ENCODE measurements around the gene PTCH2.
A peak's percentile ranks its signal among the peaks of the same experiment; 100 is the strongest.

The PTCH2 gene

GRCh38 chr1:44786138-44786840 lies 56.8 kb downstream of the PTCH2 start (continued):
- TF ChIP-seq ZBTB44 (tag by site-specific recombination; IDR thresholded peaks at IDR 0.05): no peak
- no peak for TF ChIP-seq ZNF416 (tag by site-specific recombination; IDR thresholded peaks at IDR 0.05)
- peak; percentile 28; the same call in 1 of the 2 replicates for TF ChIP-seq SP3 (tag by site-specific recombination; IDR thresholded peaks at IDR 0.05)
- peak; percentile 88 for TF ChIP-seq SCRT2 (tag by site-specific recombination; IDR thresholded peaks at IDR 0.05)
- peak; percentile 46 for TF ChIP-seq ZNF654 (tag by site-specific recombination; IDR thresholded peaks at IDR 0.05; ENCODE audit: low read depth)
- TF ChIP-seq ZNF248 (tag by site-specific recombination; IDR thresholded peaks at IDR 0.05): no peak
- no peak for TF ChIP-seq ZBTB1 (tag by site-specific recombination; IDR thresholded peaks at IDR 0.05)
- TF ChIP-seq ZSCAN16 (tag by site-specific recombination; IDR thresholded peaks at IDR 0.05): peak; percentile 58; the same call in 1 of the 2 replicates
- no peak for TF ChIP-seq ZNF596 (tag by site-specific recombination; IDR thresholded peaks at IDR 0.05)
- TF ChIP-seq ZSCAN4 (tag by site-specific recombination; IDR thresholded peaks at IDR 0.05): 0 out of 2 replicates have a peak, but pooled peaks have one; percentile 10
- peak; percentile 68; the same call in 1 of the 2 replicates for TF ChIP-seq ZNF366 (tag by site-specific recombination; conservative IDR thresholded peaks at IDR 0.05)
- peak; percentile 99 for TF ChIP-seq GLIS1 (tag by site-specific recombination; IDR thresholded peaks at IDR 0.05)
- peak; percentile 32; the same call in 1 of the 2 replicates for TF ChIP-seq MYNN (tag by site-specific recombination; IDR thresholded peaks at IDR 0.05; ENCODE audit: borderline replicate concordance)
- no peak for TF ChIP-seq ZNF114 (tag by site-specific recombination; IDR thresholded peaks at IDR 0.05)
- 0 out of 2 replicates have a peak, but pooled peaks have one; percentile 15 for TF ChIP-seq WT1 (tag by site-specific recombination; IDR thresholded peaks at IDR 0.05)
- TF ChIP-seq SCRT1 (tag by site-specific recombination; IDR thresholded peaks at IDR 0.05; ENCODE audit: borderline replicate concordance): 0 out of 2 replicates have a peak, but pooled peaks have one; percentile 62
- 0 out of 2 replicates have a peak, but pooled peaks have one; percentile 28 for TF ChIP-seq ZSCAN5A (tag by site-specific recombination; IDR thresholded peaks at IDR 0.05)
- TF ChIP-seq ZFP69B (tag by site-specific recombination; IDR thresholded peaks at IDR 0.05): peak; percentile 76; the same call in 1 of the 2 replicates
- TF ChIP-seq HOXC10 (CRISPR knock-in tag; IDR thresholded peaks at IDR 0.05): no peak
- no peak for TF ChIP-seq ZNF548 (tag by site-specific recombination; IDR thresholded peaks at IDR 0.05)
- 0 out of 2 replicates have a peak, but pooled peaks have one; percentile 43 for TF ChIP-seq ZNF24 (tag by site-specific recombination; IDR thresholded peaks at IDR 0.05)
- no peak for TF ChIP-seq ZNF830 (tag by site-specific recombination; IDR thresholded peaks at IDR 0.05; ENCODE audit: low read depth)
- TF ChIP-seq ZNF132 (tag by site-specific recombination; IDR thresholded peaks at IDR 0.05; ENCODE audit: borderline replicate concordance): no peak
- 0 out of 2 replicates have a peak, but pooled peaks have one; percentile 20 for TF ChIP-seq ZNF610 (tag by site-specific recombination; IDR thresholded peaks at IDR 0.05; ENCODE audit: borderline replicate concordance)
- no peak for TF ChIP-seq ZNF624 (tag by site-specific recombination; IDR thresholded peaks at IDR 0.05)
- no peak for TF ChIP-seq ZNF350 (tag by site-specific recombination; IDR thresholded peaks at IDR 0.05)
- no peak for TF ChIP-seq ZNF555 (tag by site-specific recombination; conservative IDR thresholded peaks at IDR 0.05)
- peak; percentile 72; the same call in 1 of the 2 replicates for TF ChIP-seq KLF17 (tag by site-specific recombination; IDR thresholded peaks at IDR 0.05)
- no peak for TF ChIP-seq GLI2 (tag by site-specific recombination; IDR thresholded peaks at IDR 0.05; ENCODE audit: borderline replicate concordance, low read depth)
- TF ChIP-seq ZNF211 (tag by site-specific recombination; IDR thresholded peaks at IDR 0.05; ENCODE audit: low read depth): no peak
- peak; percentile 58 for TF ChIP-seq KLF16 (tag by site-specific recombination; IDR thresholded peaks at IDR 0.05)
- peak; percentile 53 for TF ChIP-seq REST (tag by site-specific recombination; IDR thresholded peaks at IDR 0.05)

Data from HEK293 (cell line).